Urothelium cell line (cell line): Measurements from ENCODE around the gene GEMIN2.
"Not testable (repeated sequence)": the region's sequence is repeated elsewhere in the genome, so short reads cannot be mapped to it uniquely, and the experiment has no call there.

Experiments used
- DNase-seq: peaks from one replicate; pipeline ENCODE4 v3.0.0; 2011; ENCODE audit warnings: low spot score, mixed read lengths
- FAIRE-seq: peaks from 2 replicates; lab custom pipeline; 2011; peaks lifted over from hg19 to GRCh38; lab: Jason Lieb, UNC

The GEMIN2 gene

GRCh38 chr14:39114073-39114838, at the start of gene GEMIN2:
GEMIN2 (plus strand) TSS chr14:39114323; CDS start chr14:39114339, 16 bp downstream.
- DNase-seq (peak; percentile 95), FAIRE-seq (no peak)

GRCh38 chr14:39069169-39069805, 44.8 kb upstream of the GEMIN2 start:
- DNase-seq, FAIRE-seq: not testable (repeated sequence)

GRCh38 chr14:39069923-39070322, 44.2 kb upstream of the GEMIN2 start:
- no peak for DNase-seq
- FAIRE-seq = no peak

- FAIRE-seq (no peak), DNase-seq (no peak)
These were observed 43.0 kb upstream of the GEMIN2 start for GRCh38 chr14:39071096-39071495.

- FAIRE-seq (no peak), DNase-seq (no peak)
These were observed 33.2 kb upstream of the GEMIN2 start for GRCh38 chr14:39080886-39081285.

- FAIRE-seq = no peak
- DNase-seq = no peak
These were observed 31.0 kb upstream of the GEMIN2 start for GRCh38 chr14:39083127-39083526.

- FAIRE-seq = no peak
- DNase-seq = no peak
These were observed 28.2 kb upstream of the GEMIN2 start for GRCh38 chr14:39085933-39086332.

- DNase-seq (no peak), FAIRE-seq (no peak)
These were observed 26.6 kb upstream of the GEMIN2 start for GRCh38 chr14:39087493-39087892.

- FAIRE-seq (no peak), DNase-seq (no peak)
These were observed 23.5 kb upstream of the GEMIN2 start for GRCh38 chr14:39090548-39091111.

- DNase-seq (no peak), FAIRE-seq (no peak)
These were observed 22.4 kb upstream of the GEMIN2 start for GRCh38 chr14:39091716-39092115.

- DNase-seq = no peak
- FAIRE-seq = no peak
These were observed 19.6 kb upstream of the GEMIN2 start for GRCh38 chr14:39094515-39094914.

- FAIRE-seq (no peak), DNase-seq (no peak)
These were observed 17.0 kb upstream of the GEMIN2 start for GRCh38 chr14:39097159-39097558.

- not testable (repeated sequence) for DNase-seq, FAIRE-seq
These were observed 14.9 kb upstream of the GEMIN2 start for GRCh38 chr14:39099215-39099614.

GRCh38 chr14:39099748-39100147, 14.4 kb upstream of the GEMIN2 start:
- no peak for DNase-seq
- no peak for FAIRE-seq

- FAIRE-seq = no peak
- DNase-seq = peak; percentile 21
These were observed 11.7 kb upstream of the GEMIN2 start for GRCh38 chr14:39102265-39102968.

GRCh38 chr14:39102969-39103957, 10.9 kb upstream of the GEMIN2 start, which contains the start of gene SEC23A:
SEC23A (minus strand) TSS chr14:39103235; CDS start chr14:39096118, 7,117 bp downstream.
- DNase-seq (peak; percentile 85), FAIRE-seq (peak; percentile 84)

- not testable (repeated sequence) for DNase-seq, FAIRE-seq
These were observed 9.9 kb upstream of the GEMIN2 start for GRCh38 chr14:39104078-39104801.

- DNase-seq = peak; percentile 39
- FAIRE-seq = no peak
These were observed 6.5 kb upstream of the GEMIN2 start for GRCh38 chr14:39107591-39107996.

- DNase-seq (no peak), FAIRE-seq (no peak)
These were observed 5.3 kb upstream of the GEMIN2 start for GRCh38 chr14:39108791-39109190.
